OCI-LY1 (cell line): ENCODE results near the gene TTYH3.

ENCODE experiments used
- H2AFZ ChIP-seq: fragments of 200-600 bp; sonication (generic), shearing (Covaris generic); 2 replicates; pipeline ENCODE4 v1.6.0; 2014; ENCODE audit warnings: antibody characterized with exemption, mild to moderate bottlenecking, low read length
- H3F3A ChIP-seq: fragments of 200-600 bp; sonication (generic), shearing (Covaris generic); 2 replicates; pipeline ENCODE4 v1.6.0; 2014; ENCODE audit warnings: mild to moderate bottlenecking, antibody characterized with exemption, low read length, moderate library complexity; ENCODE audit not compliant: insufficient read depth
- H3K27ac ChIP-seq: fragments of 200-600 bp; sonication (generic); 2 replicates; pipeline ENCODE4 v1.5.1; 2014; ENCODE audit warnings: low read length, mixed run types, mild to moderate bottlenecking, low read depth; ENCODE audit not compliant: poor library complexity, severe bottlenecking
- H3K27me3 ChIP-seq: fragments of 200-600 bp; sonication (generic); 2 replicates; pipeline ENCODE4 v1.6.0; 2014; ENCODE audit warnings: antibody characterized with exemption, mild to moderate bottlenecking, low read length, moderate library complexity; ENCODE audit not compliant: insufficient read depth
- H3K36me3 ChIP-seq: fragments of 200-600 bp; sonication (generic); 2 replicates; pipeline ENCODE4 v1.6.1; 2014; ENCODE audit warnings: mild to moderate bottlenecking, antibody characterized with exemption, low read length, moderate library complexity, mixed read lengths; ENCODE audit not compliant: insufficient read depth
- H3K4me1 ChIP-seq: fragments of 200-600 bp; sonication (generic); 2 replicates; pipeline ENCODE4 v1.5.1; 2014; ENCODE audit warnings: mild to moderate bottlenecking, low read length, moderate library complexity; ENCODE audit not compliant: insufficient read depth, severe bottlenecking
- H3K4me2 ChIP-seq: fragments of 200-600 bp; sonication (generic), shearing (Covaris generic); 2 replicates; pipeline ENCODE4 v1.6.1; 2014; ENCODE audit warnings: low read length
- H3K4me3 ChIP-seq: fragments of 200-600 bp; sonication (generic); 2 replicates; pipeline ENCODE4 v1.5.1; 2014; ENCODE audit warnings: low read length, low read depth, mild to moderate bottlenecking, mixed read lengths; ENCODE audit not compliant: poor library complexity, severe bottlenecking
- H3K79me2 ChIP-seq: fragments of 200-600 bp; shearing (Covaris generic); 2 replicates; pipeline ENCODE4 v1.6.1; 2016; ENCODE audit warnings: mixed run types, low read length, mixed read lengths; ENCODE audit not compliant: insufficient read depth
- H3K9ac ChIP-seq: fragments of 200-600 bp; sonication (generic), shearing (Covaris generic); 2 replicates; pipeline ENCODE4 v1.6.1; 2014; ENCODE audit warnings: mild to moderate bottlenecking, low read length, mixed read lengths
- H3K9me2 ChIP-seq: fragments of 200-600 bp; sonication (generic), shearing (Covaris generic); 2 replicates; pipeline ENCODE4 v1.6.1; 2014; ENCODE audit warnings: low read depth, mild to moderate bottlenecking, low read length, mixed read lengths
- H3K9me3 ChIP-seq: fragments of 200-600 bp; shearing (Covaris generic); 2 replicates; pipeline ENCODE4 v1.6.1; 2014; ENCODE audit warnings: low read length, mixed read lengths
- H4K20me1 ChIP-seq: fragments of 200-600 bp; sonication (generic), shearing (Covaris generic); 2 replicates; pipeline ENCODE4 v1.6.0; 2016; ENCODE audit warnings: mild to moderate bottlenecking, low read length; ENCODE audit not compliant: insufficient read depth
- CTCF ChIP-seq: fragments of 200-600 bp; sonication (generic), shearing (Covaris generic); IDR thresholded peaks from 2 replicates; pipeline ENCODE4 v1.5.1; 2017; ENCODE audit warnings: mild to moderate bottlenecking, antibody characterized with exemption, low read length, moderate library complexity, mixed read lengths
- EZH2 ChIP-seq: fragments of 200-600 bp; sonication (generic), shearing (Covaris generic); IDR thresholded peaks from 2 replicates; pipeline ENCODE4 v1.8.0; 2017; ENCODE audit warnings: borderline replicate concordance, mixed run types, mild to moderate bottlenecking, antibody characterized with exemption, low read length, moderate library complexity, mixed read lengths

The TTYH3 gene

GRCh38 chr7:2710901-2711551, 79.2 kb downstream of the TTYH3 start:
- TF ChIP-seq CTCF (no peak), EZH2 (no peak)
- H3K9me3 ChIP-seq, result no peaks in the 10 kb centered on the region
- no peak overlapping the region for H3K4me2 ChIP-seq
- no peaks in the 10 kb centered on the region for H3K9me2 ChIP-seq
- no peaks in the 10 kb centered on the region for H4K20me1 ChIP-seq
- H3K9ac ChIP-seq, result no peak overlapping the region
- H3K79me2 ChIP-seq, result no peaks in the 10 kb centered on the region
- H3K27ac ChIP-seq, result no peak overlapping the region
- H3K36me3 ChIP-seq, result no peaks in the 10 kb centered on the region
- no peak overlapping the region for H2AFZ ChIP-seq
- no peaks in the 10 kb centered on the region for H3F3A ChIP-seq
- no peak overlapping the region for H3K4me3 ChIP-seq
- H3K4me1 ChIP-seq, result peaks cover 13% of the 10 kb centered on the region
- H3K27me3 ChIP-seq, result no peaks in the 10 kb centered on the region; the same call in 1 of the 2 replicates

- Histone ChIP-seq H3K9me3 (no peaks in the 10 kb centered on the region), H2AFZ (no peak overlapping the region), H3K4me3 (no peak overlapping the region), H4K20me1 (no peaks in the 10 kb centered on the region), H3K27ac (no peak overlapping the region), H3K4me1 (peaks cover 13% of the 10 kb centered on the region), H3K36me3 (no peaks in the 10 kb centered on the region), H3F3A (no peaks in the 10 kb centered on the region), H3K27me3 (no peaks in the 10 kb centered on the region; the same call in 1 of the 2 replicates), H3K4me2 (no peak overlapping the region), H3K79me2 (no peaks in the 10 kb centered on the region), H3K9me2 (no peaks in the 10 kb centered on the region), H3K9ac (no peak overlapping the region)
- TF ChIP-seq EZH2 (no peak), CTCF (no peak)
Observed at GRCh38 chr7:2711895-2712675, 80.3 kb downstream of the TTYH3 start.

GRCh38 chr7:2713370-2713769, 81.6 kb downstream of the TTYH3 start:
- Histone ChIP-seq H3K4me1 (peaks cover 19% of the 10 kb centered on the region), H3K79me2 (no peaks in the 10 kb centered on the region), H3K27ac (no peak overlapping the region), H3F3A (no peaks in the 10 kb centered on the region), H3K9me3 (no peaks in the 10 kb centered on the region), H3K4me3 (no peak overlapping the region), H3K9me2 (no peaks in the 10 kb centered on the region), H3K27me3 (no peaks in the 10 kb centered on the region; the same call in 1 of the 2 replicates), H2AFZ (no peak overlapping the region), H3K36me3 (no peaks in the 10 kb centered on the region), H4K20me1 (no peaks in the 10 kb centered on the region), H3K4me2 (no peak overlapping the region), H3K9ac (no peak overlapping the region)
- TF ChIP-seq CTCF, result no peak
- TF ChIP-seq EZH2, result no peak
